ENCODE results near the gene PTPRD. TPM values are rescaled to one million over a fixed set of nuclear protein-coding genes. Genes with fewer than 3 reads are reported as not detected.

PTPRD gene
- total RNA-seq, 1 experiment from 2014 or later = 32.5 TPM

- Histone ChIP-seq H3K4me2 (ENCODE audit: insufficient read depth, insufficient read length, low read length) (no peak overlapping the region), H2BK15ac (ENCODE audit: low read depth, low read length) (no peak overlapping the region), H2AK5ac (ENCODE audit: insufficient read length, low read length) (no peak overlapping the region), H2BK120ac (ENCODE audit: low read depth, low read length, poor library complexity, severe bottlenecking) (no peak overlapping the region), H3K4me1 (ENCODE audit: insufficient read depth, low read length) (no peaks in the 10 kb centered on the region), H4K8ac (replicated peaks; ENCODE audit: insufficient read length, low read depth, low read length) (no peak overlapping the region), H3K23me2 (ENCODE audit: insufficient read length, low read depth, low read length, poor library complexity, severe bottlenecking) (no peaks in the 10 kb centered on the region), H3K79me1 (ENCODE audit: insufficient read depth, low read depth, low read length, poor library complexity, severe bottlenecking) (no peaks in the 10 kb centered on the region), H3K9ac (ENCODE audit: extremely low read depth, insufficient read length, low read length) (no peak overlapping the region), H3K23ac (ENCODE audit: insufficient read length, low read depth, low read length) (no peak overlapping the region), H3K27ac (ENCODE audit: insufficient read length, low read depth, low read length) (no peak overlapping the region), H4K20me1 (ENCODE audit: control insufficient read depth, insufficient read depth, insufficient read length) (no peaks in the 10 kb centered on the region), H2BK12ac (ENCODE audit: insufficient read length, low read depth, low read length) (no peak overlapping the region), H2AFZ (ENCODE audit: low read length) (no peak overlapping the region), H2BK20ac (ENCODE audit: low read depth, low read length, poor library complexity, severe bottlenecking) (no peak overlapping the region), H4K91ac (ENCODE audit: insufficient read length, low read depth, low read length) (no peak overlapping the region), H3K9me3 (ENCODE audit: control insufficient read depth, low read depth, low read length) (no peaks in the 10 kb centered on the region), H3K56ac (ENCODE audit: insufficient read length, low read depth, low read length) (no peak overlapping the region), H3K14ac (ENCODE audit: insufficient read depth, low read length) (no peak overlapping the region), H3K79me2 (ENCODE audit: insufficient read depth, low read length) (no peaks in the 10 kb centered on the region), H3K27me3 (ENCODE audit: insufficient read depth, low read length) (no peaks in the 10 kb centered on the region), H2BK5ac (ENCODE audit: insufficient read length, low read length) (no peak overlapping the region), H3K4ac (ENCODE audit: low read depth, low read length) (no peak overlapping the region), H3T11ph (ENCODE audit: low read length) (no peak overlapping the region), H4K5ac (ENCODE audit: insufficient read length, low read depth, low read length) (no peak overlapping the region), H3K18ac (ENCODE audit: insufficient read length, low read depth, low read length) (no peak overlapping the region)
- H3K27me3 Mint-ChIP-seq (ENCODE audit: low read depth) = no peaks in the 10 kb centered on the region
- H3K27ac Mint-ChIP-seq = no peak overlapping the region
- DNase-seq = no peak
- no peak for TF ChIP-seq CTCF (conservative IDR thresholded peaks at IDR 0.05)
- H3K36me3 Mint-ChIP-seq (ENCODE audit: insufficient read depth in 1 of 3, low read depth in 3 of 3) = peaks cover 0 to 4% (median 0%) of the 10 kb centered on the region in 3 experiments; a peak in 2 of 7 replicates
- H3K9me3 Mint-ChIP-seq = no peaks in the 10 kb centered on the region; a peak in 1 of 5 replicates
- H3K4me3 Mint-ChIP-seq = no peak overlapping the region
- H3K4me1 Mint-ChIP-seq = no peaks in the 10 kb centered on the region
Measured at GRCh38 chr9:8907868-8908267, 1704.9 kb downstream of the PTPRD start.

Data from H9 (cell line).